ENCODE measurements around the gene NEU1.

DNA sequence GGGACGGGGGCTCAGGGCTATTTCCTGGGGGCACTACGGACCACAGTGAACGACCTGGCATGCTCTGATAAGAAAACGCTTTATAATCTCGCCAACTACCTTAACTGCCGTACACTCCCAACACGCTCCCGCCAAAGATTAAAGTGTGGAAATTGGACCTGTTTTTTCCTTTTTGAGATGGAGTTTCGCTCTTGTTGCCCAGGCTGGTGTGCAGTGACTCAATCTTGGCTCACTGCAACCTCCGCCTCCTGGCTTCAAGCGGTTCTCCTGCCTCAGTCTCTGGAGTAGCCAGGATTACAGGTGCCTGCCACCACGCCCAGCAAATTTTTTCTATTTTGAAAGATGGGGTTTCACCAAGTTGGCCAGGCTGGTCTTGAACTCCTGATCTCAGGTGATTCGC is 16.5 kb upstream of the NEU1 start:
- TF ChIP-seq, protein P1, sequence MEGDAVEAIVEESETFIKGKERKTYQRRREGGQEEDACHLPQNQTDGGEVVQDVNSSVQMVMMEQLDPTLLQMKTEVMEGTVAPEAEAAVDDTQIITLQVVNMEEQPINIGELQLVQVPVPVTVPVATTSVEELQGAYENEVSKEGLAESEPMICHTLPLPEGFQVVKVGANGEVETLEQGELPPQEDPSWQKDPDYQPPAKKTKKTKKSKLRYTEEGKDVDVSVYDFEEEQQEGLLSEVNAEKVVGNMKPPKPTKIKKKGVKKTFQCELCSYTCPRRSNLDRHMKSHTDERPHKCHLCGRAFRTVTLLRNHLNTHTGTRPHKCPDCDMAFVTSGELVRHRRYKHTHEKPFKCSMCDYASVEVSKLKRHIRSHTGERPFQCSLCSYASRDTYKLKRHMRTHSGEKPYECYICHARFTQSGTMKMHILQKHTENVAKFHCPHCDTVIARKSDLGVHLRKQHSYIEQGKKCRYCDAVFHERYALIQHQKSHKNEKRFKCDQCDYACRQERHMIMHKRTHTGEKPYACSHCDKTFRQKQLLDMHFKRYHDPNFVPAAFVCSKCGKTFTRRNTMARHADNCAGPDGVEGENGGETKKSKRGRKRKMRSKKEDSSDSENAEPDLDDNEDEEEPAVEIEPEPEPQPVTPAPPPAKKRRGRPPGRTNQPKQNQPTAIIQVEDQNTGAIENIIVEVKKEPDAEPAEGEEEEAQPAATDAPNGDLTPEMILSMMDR (IDR thresholded peaks at IDR 0.05; ENCODE audit: poor library complexity, severe bottlenecking) = no peak
- TF ChIP-seq EZH2 (IDR thresholded peaks at IDR 0.05; ENCODE audit: borderline replicate concordance, insufficient read depth, low read length, poor library complexity, severe bottlenecking) = no peak
- no peak for TF ChIP-seq POLR2AphosphoS5 (IDR thresholded peaks at IDR 0.05)
- TF ChIP-seq EP300 (conservative IDR thresholded peaks at IDR 0.05; ENCODE audit: poor library complexity, severe bottlenecking) = no peak
- no peak for TF ChIP-seq RAD21 (conservative IDR thresholded peaks at IDR 0.05)
- TF ChIP-seq, protein P2, sequence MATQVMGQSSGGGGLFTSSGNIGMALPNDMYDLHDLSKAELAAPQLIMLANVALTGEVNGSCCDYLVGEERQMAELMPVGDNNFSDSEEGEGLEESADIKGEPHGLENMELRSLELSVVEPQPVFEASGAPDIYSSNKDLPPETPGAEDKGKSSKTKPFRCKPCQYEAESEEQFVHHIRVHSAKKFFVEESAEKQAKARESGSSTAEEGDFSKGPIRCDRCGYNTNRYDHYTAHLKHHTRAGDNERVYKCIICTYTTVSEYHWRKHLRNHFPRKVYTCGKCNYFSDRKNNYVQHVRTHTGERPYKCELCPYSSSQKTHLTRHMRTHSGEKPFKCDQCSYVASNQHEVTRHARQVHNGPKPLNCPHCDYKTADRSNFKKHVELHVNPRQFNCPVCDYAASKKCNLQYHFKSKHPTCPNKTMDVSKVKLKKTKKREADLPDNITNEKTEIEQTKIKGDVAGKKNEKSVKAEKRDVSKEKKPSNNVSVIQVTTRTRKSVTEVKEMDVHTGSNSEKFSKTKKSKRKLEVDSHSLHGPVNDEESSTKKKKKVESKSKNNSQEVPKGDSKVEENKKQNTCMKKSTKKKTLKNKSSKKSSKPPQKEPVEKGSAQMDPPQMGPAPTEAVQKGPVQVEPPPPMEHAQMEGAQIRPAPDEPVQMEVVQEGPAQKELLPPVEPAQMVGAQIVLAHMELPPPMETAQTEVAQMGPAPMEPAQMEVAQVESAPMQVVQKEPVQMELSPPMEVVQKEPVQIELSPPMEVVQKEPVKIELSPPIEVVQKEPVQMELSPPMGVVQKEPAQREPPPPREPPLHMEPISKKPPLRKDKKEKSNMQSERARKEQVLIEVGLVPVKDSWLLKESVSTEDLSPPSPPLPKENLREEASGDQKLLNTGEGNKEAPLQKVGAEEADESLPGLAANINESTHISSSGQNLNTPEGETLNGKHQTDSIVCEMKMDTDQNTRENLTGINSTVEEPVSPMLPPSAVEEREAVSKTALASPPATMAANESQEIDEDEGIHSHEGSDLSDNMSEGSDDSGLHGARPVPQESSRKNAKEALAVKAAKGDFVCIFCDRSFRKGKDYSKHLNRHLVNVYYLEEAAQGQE (IDR thresholded peaks at IDR 0.05; ENCODE audit: borderline replicate concordance) = no peak
- TF ChIP-seq SMC3 (conservative IDR thresholded peaks at IDR 0.05; ENCODE audit: poor library complexity) = no peak

Data from neural cell (in vitro differentiated cells).